CD4-positive, CD25-positive, alpha-beta regulatory T cell (primary cell): ENCODE results near the gene NUTM2F. TPM values are rescaled to one million over a fixed set of nuclear protein-coding genes. Genes with fewer than 3 reads are reported as not detected.
"Not testable (repeated sequence)": the region's sequence is repeated elsewhere in the genome, so short reads cannot be mapped to it uniquely, and the experiment has no call there.

Experiments
- ATAC-seq, 2 donors: fragments of 150-1000 bp; cut with Tn5 transposase; one replicate each; pipeline ENCODE4 v1.10.0; 2021; ENCODE audit warnings: low read depth in 2 of 2, moderate number of reproducible peaks in 2 of 2, moderate library complexity in 1 of 2
- DNase-seq, 3 donors: peaks; one replicate each; pipeline versions ENCODE4 v3.0.0 to v3.0.0-alpha.2; 2012 to 2022; ENCODE audit warnings: mixed read lengths in 1 of 3
- H3K27ac ChIP-seq: one replicate; pipeline ENCODE4 v1.7.0; 2013; ENCODE audit warnings: mild to moderate bottlenecking, low read length; ENCODE audit not compliant: insufficient read depth, poor library complexity, severe bottlenecking
- H3K27me3 ChIP-seq: one replicate; pipeline ENCODE4 v1.7.0; 2013; ENCODE audit warnings: low read length; ENCODE audit not compliant: control insufficient read depth, insufficient read depth
- H3K36me3 ChIP-seq: one replicate; pipeline ENCODE4 v1.7.0; 2013; ENCODE audit warnings: mild to moderate bottlenecking, low read length, moderate library complexity; ENCODE audit not compliant: control insufficient read depth, insufficient read depth
- H3K4me1 ChIP-seq: 2 replicates; pipeline ENCODE4 v1.7.0; 2013; ENCODE audit warnings: mild to moderate bottlenecking, low read length; ENCODE audit not compliant: insufficient read depth, control insufficient read depth, poor library complexity, severe bottlenecking
- H3K4me3 ChIP-seq: one replicate; pipeline ENCODE4 v1.7.0; 2013; ENCODE audit warnings: low read depth, mild to moderate bottlenecking, low read length, moderate library complexity
- H3K9me3 ChIP-seq, 2 experiments: 1 replicate in 1 of 2; 2 replicates in 1 of 2; pipeline ENCODE4 v1.7.0; 2013; ENCODE audit warnings: low read length in 2 of 2, mild to moderate bottlenecking in 1 of 2, moderate library complexity in 1 of 2; ENCODE audit not compliant: control insufficient read depth in 2 of 2
- H3K27ac Mint-ChIP-seq, 3 donors: one replicate each; pipeline ENCODE4 v1.8.0; 2020 to 2022; ENCODE audit warnings: mild to moderate bottlenecking in 3 of 3, mixed read lengths in 3 of 3, moderate library complexity in 2 of 3
- H3K27me3 Mint-ChIP-seq: one replicate; pipeline ENCODE4 v1.8.0; 2022; ENCODE audit warnings: mild to moderate bottlenecking, mixed read lengths
- H3K36me3 Mint-ChIP-seq: one replicate; pipeline ENCODE4 v1.8.0; 2020; ENCODE audit warnings: mixed read lengths
- H3K4me1 Mint-ChIP-seq, 4 donors: one replicate each; pipeline ENCODE4 v1.8.0; 2020 to 2022; ENCODE audit warnings: mixed read lengths in 4 of 4, mild to moderate bottlenecking in 1 of 4
- H3K4me3 Mint-ChIP-seq, 4 donors: one replicate each; pipeline ENCODE4 v1.8.0; 2020 to 2022; ENCODE audit warnings: mild to moderate bottlenecking in 4 of 4, mixed read lengths in 4 of 4, moderate library complexity in 3 of 4
- H3K9me3 Mint-ChIP-seq, 7 donors: one replicate each; pipeline ENCODE4 v1.8.0; 2020 to 2022; ENCODE audit warnings: mixed read lengths in 7 of 7, mild to moderate bottlenecking in 3 of 7, moderate library complexity in 2 of 7
- polyA plus RNA-seq, 4 donors: library from polyadenylated mRNA; unstranded; fragments of 300-500 nt; fragmentation: Illumina TruSeq; gene quantifications; one replicate each; pipeline ENCODE4 v1.2.3, GENCODE V29; 2021
- total RNA-seq: library from RNA; stranded (reverse); gene quantifications from one replicate; pipeline ENCODE4 v1.2.3, GENCODE V29; 2022

Gene NUTM2F
- total and polyA plus RNA-seq, 5 donors from 2014 or later: not detected

DNA sequence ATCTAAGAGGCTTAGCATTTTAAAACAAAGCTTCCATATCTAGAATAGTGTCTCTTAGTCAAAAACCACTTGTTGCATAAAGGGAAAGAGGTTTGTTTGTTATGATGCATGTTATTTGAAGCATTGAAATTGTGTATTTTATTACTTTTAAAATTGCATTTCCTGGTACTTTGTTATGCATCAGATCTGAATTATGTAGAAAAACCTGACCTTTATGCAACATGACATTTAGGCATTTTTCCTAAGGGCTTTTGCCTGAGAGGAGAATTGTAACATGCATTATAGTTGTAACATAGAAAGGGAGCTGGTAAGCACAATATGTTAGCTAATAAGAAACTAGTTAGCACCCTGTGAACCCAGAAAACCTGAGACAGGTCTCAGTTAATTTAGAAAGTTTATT is 47.3 kb downstream of the NUTM2F start:
- H3K27ac ChIP-seq: no peak overlapping the region
- no peaks in the 10 kb centered on the region for H3K4me1 ChIP-seq
- H3K4me3 ChIP-seq: no peak overlapping the region
- Mint-ChIP-seq H3K27ac (no peak overlapping the region), H3K4me3 (no peak overlapping the region), H3K9me3 (peaks cover 0 to 10% (median 3%) of the 10 kb centered on the region in 7 donors), H3K36me3 (peaks cover 56% of the 10 kb centered on the region), H3K4me1 (peaks cover under 1 to 29% (median 6%) of the 10 kb centered on the region in 4 donors), H3K27me3 (no peaks in the 10 kb centered on the region)
- DNase-seq: no peak
- H3K27me3 ChIP-seq: no peaks in the 10 kb centered on the region
- ATAC-seq: no peak
- peaks cover 0 to 6% of the 10 kb centered on the region in 2 experiments for H3K9me3 ChIP-seq
- H3K36me3 ChIP-seq: peaks cover 39% of the 10 kb centered on the region

DNA sequence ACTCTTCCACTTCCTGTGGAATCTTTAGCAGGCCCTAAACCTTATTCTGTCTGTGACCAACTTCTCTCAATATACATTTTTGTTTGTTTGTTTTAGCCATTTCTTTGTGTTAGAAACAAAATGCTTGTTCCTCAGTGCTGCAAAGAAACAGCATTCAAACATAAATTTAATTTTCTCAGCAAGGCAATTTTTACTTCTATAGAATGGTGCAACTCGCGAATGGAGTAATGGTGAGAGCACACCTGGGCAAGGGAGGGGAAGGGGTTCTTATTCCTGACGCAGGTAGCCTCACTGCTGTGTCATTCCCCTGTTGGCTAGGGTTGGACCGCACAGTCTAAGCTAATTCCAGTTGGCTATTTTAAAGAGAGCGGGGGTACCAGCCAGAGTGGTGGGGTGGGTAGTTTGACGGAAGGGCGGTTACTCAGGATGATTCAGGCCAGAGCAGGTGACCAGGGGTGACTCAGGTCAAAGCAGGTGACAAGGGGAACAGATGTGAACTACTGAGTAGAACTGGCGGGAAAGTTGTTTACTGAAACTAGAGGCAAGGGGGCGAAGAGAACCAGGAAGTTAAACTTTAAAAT is 47.9 kb downstream of the NUTM2F start:
- no peaks in the 10 kb centered on the region for H3K4me1 ChIP-seq
- H3K27me3 ChIP-seq: no peaks in the 10 kb centered on the region
- H3K9me3 ChIP-seq: peaks cover 0 to 6% of the 10 kb centered on the region in 2 experiments
- DNase-seq: no peak
- Mint-ChIP-seq H3K9me3 (peaks cover 0 to 10% (median 3%) of the 10 kb centered on the region in 7 donors), H3K4me1 (peaks cover under 1 to 31% (median 7%) of the 10 kb centered on the region in 4 donors), H3K27me3 (no peaks in the 10 kb centered on the region), H3K36me3 (peaks cover 54% of the 10 kb centered on the region), H3K27ac (peak overlapping the region in 1 of 3 donors; percentile 66), H3K4me3 (peak overlapping the region in 1 of 4 donors; percentile 33)
- no peak for ATAC-seq
- H3K36me3 ChIP-seq: peaks cover 35% of the 10 kb centered on the region
- H3K27ac ChIP-seq: no peak overlapping the region
- no peak overlapping the region for H3K4me3 ChIP-seq

DNA sequence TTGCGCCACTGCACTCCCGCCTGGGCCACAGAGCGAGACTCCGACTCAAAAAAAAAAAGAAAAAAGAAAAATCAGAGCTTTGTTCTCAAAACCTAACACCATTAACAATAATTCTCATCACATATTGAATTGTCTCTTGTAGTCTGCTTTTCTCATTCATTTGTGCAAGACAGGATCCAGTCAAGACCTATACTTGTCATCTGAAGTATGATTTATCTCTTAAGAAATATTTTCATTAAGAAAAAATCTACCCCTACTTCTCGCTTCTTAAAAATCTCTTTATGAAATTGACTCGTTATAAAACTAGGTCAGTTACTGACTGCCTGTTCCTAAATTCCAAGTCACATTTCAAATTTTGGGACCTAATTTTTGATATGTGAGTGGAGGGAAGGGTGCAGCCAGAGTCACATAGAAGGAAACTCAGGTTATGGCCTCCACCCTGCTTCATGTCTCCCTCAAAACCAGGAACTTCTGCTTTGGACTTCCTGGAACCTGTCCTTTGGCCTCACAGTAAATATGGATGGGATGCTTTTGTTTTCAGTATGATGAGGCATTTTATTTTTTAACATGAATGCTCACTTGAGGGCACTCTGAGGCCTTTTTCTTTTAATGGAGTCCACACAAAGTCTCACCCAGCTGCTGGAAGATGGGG is 50.4 kb downstream of the NUTM2F start:
- Mint-ChIP-seq H3K36me3 (peaks cover 56% of the 10 kb centered on the region), H3K4me3 (no peak overlapping the region), H3K4me1 (peaks cover 14 to 39% (median 22%) of the 10 kb centered on the region in 4 donors), H3K9me3 (peaks cover 0 to 10% (median 4%) of the 10 kb centered on the region in 7 donors), H3K27ac (no peak overlapping the region), H3K27me3 (no peaks in the 10 kb centered on the region)
- Histone ChIP-seq H3K27ac (no peak overlapping the region), H3K9me3 (peaks cover 0 to 6% of the 10 kb centered on the region in 2 experiments), H3K4me1 (no peaks in the 10 kb centered on the region), H3K4me3 (no peak overlapping the region), H3K36me3 (peaks cover 41% of the 10 kb centered on the region), H3K27me3 (no peaks in the 10 kb centered on the region)
- DNase-seq (no peak), ATAC-seq (no peak)

DNA sequence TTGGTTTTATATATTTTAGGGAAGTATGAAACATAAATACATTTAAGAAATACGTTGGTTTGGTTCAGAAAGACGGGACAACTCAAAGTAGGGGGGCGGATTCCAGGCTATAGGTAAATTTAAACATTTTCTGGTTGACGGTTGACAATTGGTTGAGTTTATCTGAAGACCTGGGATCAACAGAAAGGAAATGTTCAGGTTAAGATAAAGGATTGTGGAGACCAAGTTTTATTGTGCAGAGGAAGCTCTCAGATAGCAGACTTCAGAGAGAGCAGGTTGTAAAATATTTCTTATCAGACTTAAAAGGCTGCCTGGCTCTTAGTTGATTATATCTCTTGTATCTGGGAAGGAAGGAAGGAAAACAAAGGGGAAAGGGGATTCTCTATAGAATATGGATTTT is 51.4 kb downstream of the NUTM2F start:
- not testable (repeated sequence) for DNase-seq, H3K27ac Mint-ChIP-seq, H3K27me3 Mint-ChIP-seq, H3K4me1 ChIP-seq, H3K9me3 Mint-ChIP-seq, H3K9me3 ChIP-seq, H3K4me3 ChIP-seq, H3K4me3 Mint-ChIP-seq, H3K27ac ChIP-seq, H3K27me3 ChIP-seq, ATAC-seq
- H3K36me3 ChIP-seq: peaks cover 41% of the 10 kb centered on the region
- peaks cover 56% of the 10 kb centered on the region for H3K36me3 Mint-ChIP-seq
- peaks cover 23 to 44% (median 31%) of the 10 kb centered on the region in 4 donors for H3K4me1 Mint-ChIP-seq

DNA sequence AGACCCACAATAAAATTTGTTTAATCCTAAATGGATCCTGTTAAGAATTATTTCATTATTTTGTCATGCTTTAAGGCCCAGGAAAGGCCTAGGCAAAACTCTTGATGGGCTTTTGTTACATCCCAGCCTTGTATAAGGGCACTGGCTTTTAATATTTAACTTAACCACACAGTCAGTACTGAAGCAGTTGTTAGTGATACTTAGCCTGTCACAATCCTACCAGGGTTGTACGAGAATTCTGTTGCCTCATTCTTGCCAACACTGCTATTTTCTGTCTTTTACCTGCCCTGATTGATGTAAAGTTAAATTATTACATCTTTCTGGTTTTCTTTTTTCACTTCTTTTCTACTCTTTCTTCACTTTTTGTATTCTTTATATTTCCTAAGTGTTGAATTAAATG is 58.4 kb downstream of the NUTM2F start:
- Mint-ChIP-seq H3K27ac (peak overlapping the region in 1 of 3 donors; percentile 33), H3K4me3 (no peak overlapping the region), H3K27me3 (no peaks in the 10 kb centered on the region), H3K9me3 (peaks cover 0 to 7% (median 3%) of the 10 kb centered on the region in 7 donors), H3K36me3 (peaks cover 25% of the 10 kb centered on the region), H3K4me1 (peaks cover 23 to 41% (median 33%) of the 10 kb centered on the region in 4 donors)
- DNase-seq: no peak
- no peaks in the 10 kb centered on the region for H3K27me3 ChIP-seq
- H3K4me3 ChIP-seq: no peak overlapping the region
- H3K36me3 ChIP-seq: peaks cover 6% of the 10 kb centered on the region
- H3K4me1 ChIP-seq: no peaks in the 10 kb centered on the region
- no peak for ATAC-seq
- H3K27ac ChIP-seq: no peak overlapping the region
- H3K9me3 ChIP-seq: no peaks in the 10 kb centered on the region

DNA sequence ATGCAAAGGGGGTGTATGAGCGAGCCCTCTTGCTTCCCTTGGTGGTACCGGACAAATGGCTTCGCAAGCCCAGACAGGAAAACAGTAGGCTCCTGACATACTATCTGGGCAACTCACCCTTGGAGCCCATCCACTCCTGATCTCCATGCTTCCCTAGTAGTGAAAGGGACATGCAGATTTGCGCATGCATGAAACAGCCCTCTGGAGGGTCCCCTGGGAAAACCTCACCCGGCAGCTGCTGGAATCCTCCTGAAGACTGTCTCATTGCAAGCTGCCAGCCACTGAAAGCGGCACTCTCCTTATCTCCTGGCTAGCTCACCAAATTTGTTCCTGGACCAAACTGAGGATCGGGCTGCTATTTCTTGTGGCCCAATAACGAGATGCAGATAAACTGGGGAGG is 59.2 kb downstream of the NUTM2F start:
- Histone ChIP-seq H3K36me3 (peaks cover 6% of the 10 kb centered on the region), H3K27ac (no peak overlapping the region), H3K4me1 (no peaks in the 10 kb centered on the region), H3K27me3 (no peaks in the 10 kb centered on the region), H3K4me3 (no peak overlapping the region), H3K9me3 (no peaks in the 10 kb centered on the region)
- no peak for DNase-seq
- Mint-ChIP-seq H3K36me3 (peaks cover 28% of the 10 kb centered on the region), H3K27me3 (no peaks in the 10 kb centered on the region), H3K27ac (no peak overlapping the region), H3K9me3 (peaks cover 0 to 7% (median 3%) of the 10 kb centered on the region in 7 donors), H3K4me1 (peaks cover 25 to 44% (median 30%) of the 10 kb centered on the region in 4 donors), H3K4me3 (no peak overlapping the region)
- no peak for ATAC-seq
